ENCODE results near the gene TIGD3. TPM values are rescaled to one million over a fixed set of nuclear protein-coding genes. Genes with fewer than 3 reads are reported as not detected.
"Not testable (repeated sequence)": the region's sequence is repeated elsewhere in the genome, so short reads cannot be mapped to it uniquely, and the experiment has no call there.

The TIGD3 gene
- total RNA-seq, 1 donor from 2014 or later, result not detected

GRCh38 chr11:65321076-65321475, 33.5 kb upstream of the TIGD3 start:
- no peak for DNase-seq (ENCODE audit: low spot score)
- no peak for ATAC-seq
- intact Hi-C loops (cut with DNase I), result no loop called here

- intact Hi-C loops (cut with DNase I), result no loop called here
- no peak for DNase-seq (ENCODE audit: low spot score)
- peak; percentile 59 for ATAC-seq
These were observed 32.6 kb upstream of the TIGD3 start for GRCh38 chr11:65321828-65322485.

DNA sequence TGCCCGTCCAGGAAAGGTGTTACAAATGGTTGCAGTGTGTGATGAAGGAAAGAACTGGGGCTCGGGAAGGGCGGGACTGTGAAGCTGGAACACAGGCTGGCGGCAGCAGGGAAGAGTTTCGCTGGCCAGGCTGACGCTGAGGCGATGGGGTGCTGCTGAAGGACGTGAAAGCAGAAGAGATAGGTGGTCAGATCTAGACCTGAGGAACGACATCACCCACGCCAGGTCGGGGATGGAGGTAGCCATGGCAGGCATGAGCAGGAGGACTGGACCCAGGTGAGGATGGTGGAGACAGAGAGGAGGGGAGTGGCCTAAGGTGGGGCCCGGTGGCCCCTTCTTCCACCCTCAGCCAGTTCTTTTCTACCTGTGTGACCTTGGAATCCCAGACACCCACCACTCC, 30.7 kb upstream of the TIGD3 start:
- intact Hi-C loops (cut with DNase I), result no loop called here
- ATAC-seq, result peak; percentile 30
- DNase-seq (ENCODE audit: low spot score), result no peak

DNA sequence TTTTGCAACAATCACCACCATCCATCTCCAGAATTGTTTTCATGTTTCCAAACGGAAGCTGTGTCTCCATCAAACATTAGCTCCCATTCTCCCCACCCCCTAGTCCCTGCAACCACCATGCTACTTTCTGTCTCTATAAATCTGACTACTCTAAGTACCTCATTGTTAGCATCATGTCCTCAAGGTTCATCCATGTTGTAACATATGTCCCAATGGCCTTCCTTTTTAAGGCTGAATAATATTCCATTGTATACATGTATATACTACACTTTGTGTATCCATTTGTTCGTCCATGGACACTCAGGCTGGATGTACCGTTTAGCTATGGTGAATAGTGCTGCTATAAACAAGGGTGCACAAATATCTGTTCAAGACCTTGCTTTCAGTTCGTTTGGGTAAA, 29.1 kb upstream of the TIGD3 start:
- no peak for DNase-seq (ENCODE audit: low spot score)
- intact Hi-C loops (cut with DNase I), result no loop called here
- ATAC-seq, result no peak

GRCh38 chr11:65327021-65327420, 27.5 kb upstream of the TIGD3 start:
- intact Hi-C loops (cut with DNase I), result no loop called here
- DNase-seq (ENCODE audit: low spot score), result no peak
- ATAC-seq, result no peak

DNA sequence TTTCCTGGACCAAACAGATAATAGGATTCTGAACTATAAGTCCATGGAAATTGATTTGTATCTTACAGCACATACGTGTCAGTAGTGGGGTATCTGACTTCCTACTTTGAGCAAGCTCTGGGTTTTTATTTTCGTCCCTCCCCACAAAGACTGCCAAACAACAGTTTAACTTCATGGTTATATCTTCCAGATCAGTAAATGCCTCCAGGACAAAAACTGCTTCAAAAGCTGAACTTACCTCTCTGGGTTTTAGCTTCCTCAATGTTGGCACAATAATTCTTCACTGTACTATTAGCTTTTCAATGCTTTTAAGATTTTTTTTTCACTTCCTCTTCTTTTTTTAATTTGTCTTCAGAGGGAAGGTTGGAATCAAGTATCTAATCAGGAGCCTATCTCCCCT, 25.1 kb upstream of the TIGD3 start:
- intact Hi-C loops (cut with DNase I), result no loop called here
- ATAC-seq (no peak), DNase-seq (ENCODE audit: low spot score) (no peak)

- peak; percentile 65 for ATAC-seq
- DNase-seq (ENCODE audit: low spot score), result peak; percentile 94
- intact Hi-C loops (cut with DNase I), result no loop called here
These were observed 24.6 kb upstream of the TIGD3 start for GRCh38 chr11:65329944-65330403.

DNA sequence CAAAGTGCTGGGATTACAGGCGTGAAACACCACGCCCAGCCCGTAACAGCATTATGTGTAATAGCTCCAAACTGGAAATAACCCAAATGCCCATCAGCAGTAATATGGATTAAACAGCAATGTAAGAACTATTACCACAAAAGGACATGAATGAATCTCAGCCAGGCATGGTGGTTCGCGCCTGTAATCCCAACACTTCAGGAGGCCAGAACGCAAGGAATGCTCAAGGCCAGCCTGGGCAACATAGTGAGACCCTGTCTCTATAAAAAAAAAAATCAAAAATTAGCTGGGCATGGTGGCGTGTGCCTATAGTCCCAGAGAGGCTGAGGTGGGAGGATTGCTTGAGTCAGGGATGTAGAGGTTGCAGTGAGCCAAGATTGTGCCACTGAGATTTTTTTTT, 24.0 kb upstream of the TIGD3 start:
- intact Hi-C loops (cut with DNase I), result no loop called here
- no peak for DNase-seq (ENCODE audit: low spot score)
- no peak for ATAC-seq

DNA sequence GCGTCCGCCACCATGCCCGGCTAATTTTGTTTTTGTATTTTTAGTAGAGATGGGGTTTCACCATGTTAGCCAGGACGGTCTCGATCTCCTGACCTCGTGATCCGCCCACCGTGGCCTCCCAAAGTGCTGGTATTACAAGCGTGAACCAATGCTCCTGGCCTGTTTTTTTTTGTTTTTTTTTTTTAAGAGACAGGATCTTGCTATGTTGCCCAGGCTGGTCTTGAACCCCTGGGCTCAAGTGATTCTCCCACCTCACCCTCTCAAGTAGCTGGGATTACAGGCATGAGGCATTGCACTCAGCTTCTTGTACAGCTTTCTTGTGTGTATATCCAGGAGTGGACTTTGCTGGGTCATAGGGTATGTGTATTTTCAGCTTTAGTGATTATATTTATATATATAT, 22.0 kb upstream of the TIGD3 start:
- DNase-seq (ENCODE audit: low spot score); intact Hi-C loops (cut with DNase I); ATAC-seq: not testable (repeated sequence)

- no peak for ATAC-seq
- intact Hi-C loops (cut with DNase I), result no loop called here
- DNase-seq (ENCODE audit: low spot score), result no peak
These were observed 19.8 kb upstream of the TIGD3 start for GRCh38 chr11:65334696-65335295.

DNA sequence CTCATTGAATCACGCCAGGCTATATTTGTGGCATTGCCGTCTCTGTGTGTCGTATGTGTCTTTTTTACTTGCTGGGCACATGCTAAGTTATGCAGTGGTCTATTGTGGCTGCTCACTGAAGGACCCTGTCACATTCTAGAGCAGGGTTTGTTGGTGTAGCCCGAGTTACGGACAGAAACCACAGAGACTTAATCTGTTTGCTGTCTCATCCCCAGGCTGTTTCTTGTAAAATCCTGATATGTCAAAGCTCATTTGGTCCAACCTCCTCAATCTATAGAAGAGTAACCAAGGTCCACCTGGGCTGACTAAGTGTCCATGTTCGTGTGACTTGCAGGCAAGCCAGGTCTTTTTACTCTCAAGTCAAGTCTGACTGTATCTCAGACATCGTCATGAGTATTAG, 15.9 kb upstream of the TIGD3 start:
- DNase-seq (ENCODE audit: low spot score), result no peak
- intact Hi-C loops (cut with DNase I), result no loop called here

GRCh38 chr11:65340226-65340625, 14.3 kb upstream of the TIGD3 start:
- no peak for ATAC-seq
- no peak for DNase-seq (ENCODE audit: low spot score)
- intact Hi-C loops (cut with DNase I), result no loop called here

More for the DNA sequence above, 15.9 kb upstream of the TIGD3 start:
- ATAC-seq, result no peak

- intact Hi-C loops (cut with DNase I), result no loop called here
- no peak for ATAC-seq
- no peak for DNase-seq (ENCODE audit: low spot score)
These were observed 12.7 kb upstream of the TIGD3 start for GRCh38 chr11:65341856-65342255.

- DNase-seq (ENCODE audit: low spot score) (no peak), ATAC-seq (no peak)
- intact Hi-C loops (cut with DNase I), result no loop called here
These were observed 3.0 kb upstream of the TIGD3 start for GRCh38 chr11:65351511-65351910.

- intact Hi-C loops (cut with DNase I), result no loop called here
- DNase-seq (ENCODE audit: low spot score) (no peak), ATAC-seq (no peak)
These were observed 1.8 kb upstream of the TIGD3 start for GRCh38 chr11:65352783-65353182.

GRCh38 chr11:65353376-65353775, 1.2 kb upstream of the TIGD3 start:
- intact Hi-C loops (cut with DNase I), result no loop called here
- DNase-seq (ENCODE audit: low spot score) (no peak), ATAC-seq (no peak)

DNA sequence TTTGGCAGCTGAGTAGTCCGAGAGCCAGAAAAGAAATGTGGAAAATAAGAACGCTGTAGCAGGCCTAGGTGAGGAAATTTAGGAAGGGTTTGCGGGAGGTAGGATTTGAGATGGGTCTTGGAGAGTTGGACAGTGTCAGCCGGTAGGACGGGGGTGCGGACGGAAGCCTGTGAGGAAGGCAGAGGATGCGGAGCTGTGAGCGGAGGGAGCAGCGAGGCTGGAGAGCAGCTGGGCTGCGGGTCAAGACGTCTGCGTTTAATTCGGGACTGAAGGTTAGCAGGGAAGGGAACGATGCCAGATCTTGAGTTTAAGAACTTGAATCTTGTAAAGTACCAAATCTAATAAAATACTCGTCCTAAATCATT, 669 bp upstream of the TIGD3 start:
- intact Hi-C loops (cut with DNase I), result no loop called here
- DNase-seq (ENCODE audit: low spot score), result no peak
- peak; percentile 14 for ATAC-seq

DNA sequence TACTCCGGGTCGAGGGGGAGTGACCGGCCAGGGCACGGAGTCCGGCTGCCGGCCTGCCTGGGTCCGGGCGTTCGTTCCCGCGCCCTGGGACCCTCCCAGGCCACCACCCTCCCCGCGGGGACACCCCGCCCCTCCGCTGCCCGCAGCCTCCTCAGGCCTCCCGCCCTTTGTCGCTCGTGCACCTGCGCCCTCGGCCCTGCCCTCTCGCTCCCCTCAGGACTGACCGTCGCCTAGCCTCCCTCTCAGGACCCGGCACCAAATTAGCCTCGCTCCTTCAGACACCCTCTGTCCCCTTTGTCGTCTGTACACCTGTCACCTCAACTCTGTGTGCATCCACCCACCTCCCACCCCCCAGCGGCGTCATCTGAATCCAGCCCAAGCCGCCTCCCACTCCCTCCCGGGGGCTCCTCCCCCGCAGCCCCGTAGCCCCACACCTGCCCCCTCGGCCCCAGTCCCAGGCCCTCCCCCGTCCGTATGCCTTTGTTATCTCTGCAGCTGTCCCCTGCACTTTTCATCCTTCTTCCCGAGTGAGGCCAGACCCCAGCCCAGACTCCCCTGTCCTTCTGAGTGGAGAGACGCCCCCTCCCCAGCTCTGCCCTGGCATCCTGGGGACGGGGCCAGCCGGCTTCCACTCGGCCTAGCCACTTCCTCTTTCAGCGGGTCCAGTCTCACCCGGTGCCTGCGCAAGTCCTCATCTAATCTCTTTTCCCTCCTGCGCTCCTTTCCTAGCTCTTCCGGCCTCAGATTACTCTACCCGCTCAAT, 643 bp downstream of the TIGD3 start:
- DNase-seq (ENCODE audit: low spot score) (no peak), ATAC-seq (no peak)

DNA sequence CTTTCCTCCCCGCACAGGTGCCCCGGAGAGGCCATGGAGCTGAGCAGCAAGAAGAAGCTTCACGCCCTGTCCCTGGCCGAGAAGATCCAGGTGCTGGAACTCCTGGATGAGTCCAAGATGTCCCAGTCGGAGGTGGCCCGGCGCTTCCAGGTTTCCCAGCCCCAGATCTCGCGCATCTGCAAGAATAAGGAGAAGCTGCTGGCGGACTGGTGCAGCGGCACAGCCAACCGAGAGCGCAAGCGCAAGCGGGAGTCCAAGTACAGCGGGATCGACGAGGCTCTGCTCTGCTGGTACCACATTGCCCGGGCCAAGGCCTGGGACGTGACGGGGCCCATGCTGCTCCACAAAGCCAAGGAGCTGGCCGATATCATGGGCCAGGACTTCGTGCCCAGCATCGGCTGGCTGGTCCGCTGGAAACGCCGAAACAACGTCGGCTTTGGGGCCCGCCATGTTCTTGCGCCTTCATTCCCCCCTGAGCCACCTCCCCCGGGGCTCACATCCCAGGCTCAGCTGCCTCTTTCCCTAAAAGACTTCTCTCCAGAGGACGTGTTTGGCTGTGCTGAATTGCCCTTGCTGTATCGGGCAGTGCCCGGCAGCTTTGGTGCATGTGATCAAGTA, 1.3 kb downstream of the TIGD3 start:
- intact Hi-C loops (cut with DNase I), result no loop called here
- peak; percentile 1 for ATAC-seq
- peak; percentile 72 for DNase-seq (ENCODE audit: low spot score)

More for the DNA sequence above, 643 bp downstream of the TIGD3 start:
- intact Hi-C loops (cut with DNase I), result no loop called here

All from sciatic nerve (tissue), 2 donors.